ENCODE data around the gene TMEM123.
"Not testable (repeated sequence)": the region's sequence is repeated elsewhere in the genome, so short reads cannot be mapped to it uniquely, and the experiment has no call there.

TMEM123 gene

GRCh38 chr11:102447941-102448868 lies 4.4 kb downstream of the TMEM123 start:
- DNase-seq, result no peak

GRCh38 chr11:102447193-102447592 lies 5.4 kb downstream of the TMEM123 start:
- DNase-seq, result no peak

GRCh38 chr11:102446606-102447005 lies 6.0 kb downstream of the TMEM123 start:
- DNase-seq, result no peak

GRCh38 chr11:102444693-102445092 lies 7.9 kb downstream of the TMEM123 start:
- DNase-seq, result not testable (repeated sequence)

GRCh38 chr11:102444142-102444541 lies 8.4 kb downstream of the TMEM123 start:
- DNase-seq, result not testable (repeated sequence)

GRCh38 chr11:102439063-102439363 lies 13.6 kb downstream of the TMEM123 start:
- DNase-seq, result not testable (repeated sequence)

- peak; percentile 56 for DNase-seq
Observed at GRCh38 chr11:102438311-102439062, 14.1 kb downstream of the TMEM123 start.

- no peak for DNase-seq
Observed at GRCh38 chr11:102437727-102438126, 14.8 kb downstream of the TMEM123 start.

- DNase-seq, result no peak
Observed at GRCh38 chr11:102436976-102437375, 15.6 kb downstream of the TMEM123 start.

GRCh38 chr11:102436561-102436960 lies 16.0 kb downstream of the TMEM123 start:
- no peak for DNase-seq

GRCh38 chr11:102435688-102436087 lies 16.9 kb downstream of the TMEM123 start:
- no peak for DNase-seq

GRCh38 chr11:102433571-102433970 lies 19.0 kb downstream of the TMEM123 start:
- DNase-seq, result not testable (repeated sequence)

GRCh38 chr11:102432560-102432959 lies 20.0 kb downstream of the TMEM123 start:
- not testable (repeated sequence) for DNase-seq

GRCh38 chr11:102431404-102431803 lies 21.2 kb downstream of the TMEM123 start:
- DNase-seq, result no peak

GRCh38 chr11:102430158-102430836 lies 22.3 kb downstream of the TMEM123 start:
- DNase-seq, result no peak

GRCh38 chr11:102429691-102430090 lies 22.9 kb downstream of the TMEM123 start:
- no peak for DNase-seq

- DNase-seq, result no peak
Observed at GRCh38 chr11:102429226-102429625, 23.3 kb downstream of the TMEM123 start.

GRCh38 chr11:102428696-102429095 lies 23.9 kb downstream of the TMEM123 start:
- DNase-seq, result no peak

GRCh38 chr11:102427068-102427467 lies 25.5 kb downstream of the TMEM123 start:
- no peak for DNase-seq

GRCh38 chr11:102426570-102426969 lies 26.0 kb downstream of the TMEM123 start:
- no peak for DNase-seq

GRCh38 chr11:102426000-102426399 lies 26.6 kb downstream of the TMEM123 start:
- DNase-seq, result peak; percentile 31

- no peak for DNase-seq
Observed at GRCh38 chr11:102423936-102424335, 28.6 kb downstream of the TMEM123 start.

Data from CD4-positive, alpha-beta T cell treated with Interleukin-17A for 4 hours (primary cell).